NB4 (cell line): ENCODE data around the gene ASXL3.

Source experiments
- TF ChIP-seq, protein P1 (sequence below): IDR thresholded peaks from one replicate; pipeline ENCODE4 v1.5.1; 2012; ENCODE audit warnings: low read depth, low read length
- TF ChIP-seq, protein P2 (sequence below): IDR thresholded peaks from 2 replicates; pipeline ENCODE4 v1.6.1; 2011; ENCODE audit warnings: low read depth, low read length

- TF ChIP-seq, protein P1, sequence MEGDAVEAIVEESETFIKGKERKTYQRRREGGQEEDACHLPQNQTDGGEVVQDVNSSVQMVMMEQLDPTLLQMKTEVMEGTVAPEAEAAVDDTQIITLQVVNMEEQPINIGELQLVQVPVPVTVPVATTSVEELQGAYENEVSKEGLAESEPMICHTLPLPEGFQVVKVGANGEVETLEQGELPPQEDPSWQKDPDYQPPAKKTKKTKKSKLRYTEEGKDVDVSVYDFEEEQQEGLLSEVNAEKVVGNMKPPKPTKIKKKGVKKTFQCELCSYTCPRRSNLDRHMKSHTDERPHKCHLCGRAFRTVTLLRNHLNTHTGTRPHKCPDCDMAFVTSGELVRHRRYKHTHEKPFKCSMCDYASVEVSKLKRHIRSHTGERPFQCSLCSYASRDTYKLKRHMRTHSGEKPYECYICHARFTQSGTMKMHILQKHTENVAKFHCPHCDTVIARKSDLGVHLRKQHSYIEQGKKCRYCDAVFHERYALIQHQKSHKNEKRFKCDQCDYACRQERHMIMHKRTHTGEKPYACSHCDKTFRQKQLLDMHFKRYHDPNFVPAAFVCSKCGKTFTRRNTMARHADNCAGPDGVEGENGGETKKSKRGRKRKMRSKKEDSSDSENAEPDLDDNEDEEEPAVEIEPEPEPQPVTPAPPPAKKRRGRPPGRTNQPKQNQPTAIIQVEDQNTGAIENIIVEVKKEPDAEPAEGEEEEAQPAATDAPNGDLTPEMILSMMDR = no peak
- TF ChIP-seq, protein P2, sequence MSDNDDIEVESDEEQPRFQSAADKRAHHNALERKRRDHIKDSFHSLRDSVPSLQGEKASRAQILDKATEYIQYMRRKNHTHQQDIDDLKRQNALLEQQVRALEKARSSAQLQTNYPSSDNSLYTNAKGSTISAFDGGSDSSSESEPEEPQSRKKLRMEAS = no peak
These were observed 22.8 kb downstream of the ASXL3 start for GRCh38 chr18:33600846-33601245.
